ENCODE results near the gene KCNJ10. TPM values are rescaled to one million over a fixed set of nuclear protein-coding genes. Genes with fewer than 3 reads are reported as not detected.

KCNJ10 gene
- total RNA-seq, 1 experiment from 2014 or later: 0.08 TPM

DNA sequence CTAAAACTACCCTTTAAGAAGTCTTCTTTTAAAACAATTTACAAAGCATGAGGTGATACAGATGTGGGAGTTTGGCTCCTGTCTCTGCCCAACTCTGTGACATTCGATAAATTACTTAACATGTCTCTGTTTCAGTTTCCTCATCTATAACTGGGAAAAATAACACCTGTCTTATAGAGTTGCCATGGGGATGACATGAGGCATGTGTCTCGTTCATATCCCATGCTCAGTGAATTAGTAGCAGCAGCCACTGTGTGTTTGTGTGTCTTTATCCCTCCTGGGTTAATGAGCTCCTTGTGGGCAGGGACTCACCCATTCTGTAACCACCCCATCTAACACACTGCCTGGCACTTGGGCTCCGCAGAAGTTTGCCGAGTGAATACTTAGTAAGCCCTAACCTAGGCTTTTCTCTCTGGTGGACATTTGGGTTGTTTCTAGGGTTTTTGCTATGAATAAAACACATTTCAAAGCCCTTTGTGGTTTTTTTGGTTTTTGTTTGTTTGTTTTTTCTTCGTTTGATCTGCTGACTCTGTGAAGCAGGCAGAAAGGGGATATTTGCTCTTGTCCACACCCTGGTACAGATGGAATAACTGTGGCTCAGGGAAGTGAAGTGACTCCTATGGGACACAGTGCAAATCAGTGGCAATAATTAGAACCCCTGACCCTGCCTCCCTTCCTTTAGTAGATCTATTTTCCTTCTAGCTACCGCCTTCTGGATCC, 10.6 kb upstream of the KCNJ10 start:
- H3K4me1 ChIP-seq (ENCODE audit: control insufficient read depth, insufficient read depth, low read length): no peaks in the 10 kb centered on the region
- ChIA-PET CTCF (interaction anchor here (0.7 to 2.4 kb wide), 5 partner anchors 8 to 727 kb away, joined by 3 to 11 read pairs (median 4); no protein-coding TSS in a partner anchor), POLR2A (interaction anchor here (0.5 to 1.0 kb wide), 4 partner anchors 11 to 978 kb away, joined by 3 to 11 read pairs (median 7); partner anchors contain the start of gene KCNJ10)
- no peak for DNase-seq (ENCODE audit: low read depth, low spot score)
- H3K36me3 ChIP-seq (ENCODE audit: control insufficient read depth, insufficient read depth, low read length): no peaks in the 10 kb centered on the region
- H3K27me3 ChIP-seq (ENCODE audit: control insufficient read depth, insufficient read depth, low read length): peaks cover 33% of the 10 kb centered on the region
- H3K27ac ChIP-seq (ENCODE audit: low read length): no peak overlapping the region
- no peak overlapping the region for H3K4me3 ChIP-seq (ENCODE audit: low read depth in 2 of 2, low read length in 2 of 2)
- BruUV-seq (replicated peaks): no TSS peak
- no peak for ATAC-seq
- intact Hi-C loops (cut with micrococcal nuclease; ENCODE audit: unreplicated experiment): no loop called here
- in situ Hi-C loops (cut with HindIII; ENCODE audit: low pct_unique_long_range_greater_than_20kb, low sequenced_read_pairs): no loop called here
- TF ChIP-seq, protein P1, sequence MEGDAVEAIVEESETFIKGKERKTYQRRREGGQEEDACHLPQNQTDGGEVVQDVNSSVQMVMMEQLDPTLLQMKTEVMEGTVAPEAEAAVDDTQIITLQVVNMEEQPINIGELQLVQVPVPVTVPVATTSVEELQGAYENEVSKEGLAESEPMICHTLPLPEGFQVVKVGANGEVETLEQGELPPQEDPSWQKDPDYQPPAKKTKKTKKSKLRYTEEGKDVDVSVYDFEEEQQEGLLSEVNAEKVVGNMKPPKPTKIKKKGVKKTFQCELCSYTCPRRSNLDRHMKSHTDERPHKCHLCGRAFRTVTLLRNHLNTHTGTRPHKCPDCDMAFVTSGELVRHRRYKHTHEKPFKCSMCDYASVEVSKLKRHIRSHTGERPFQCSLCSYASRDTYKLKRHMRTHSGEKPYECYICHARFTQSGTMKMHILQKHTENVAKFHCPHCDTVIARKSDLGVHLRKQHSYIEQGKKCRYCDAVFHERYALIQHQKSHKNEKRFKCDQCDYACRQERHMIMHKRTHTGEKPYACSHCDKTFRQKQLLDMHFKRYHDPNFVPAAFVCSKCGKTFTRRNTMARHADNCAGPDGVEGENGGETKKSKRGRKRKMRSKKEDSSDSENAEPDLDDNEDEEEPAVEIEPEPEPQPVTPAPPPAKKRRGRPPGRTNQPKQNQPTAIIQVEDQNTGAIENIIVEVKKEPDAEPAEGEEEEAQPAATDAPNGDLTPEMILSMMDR (IDR thresholded peaks at IDR 0.05): no peak
- TF ChIP-seq TCF7L2 (IDR thresholded peaks at IDR 0.05; ENCODE audit: low read depth, low read length) (no peak), POLR2AphosphoS5 (IDR thresholded peaks at IDR 0.05; ENCODE audit: low read depth, low read length) (no peak), SIN3A (IDR thresholded peaks at IDR 0.05; ENCODE audit: borderline replicate concordance, insufficient read depth, low read depth, low read length) (no peak)
- TF ChIP-seq, protein P2, sequence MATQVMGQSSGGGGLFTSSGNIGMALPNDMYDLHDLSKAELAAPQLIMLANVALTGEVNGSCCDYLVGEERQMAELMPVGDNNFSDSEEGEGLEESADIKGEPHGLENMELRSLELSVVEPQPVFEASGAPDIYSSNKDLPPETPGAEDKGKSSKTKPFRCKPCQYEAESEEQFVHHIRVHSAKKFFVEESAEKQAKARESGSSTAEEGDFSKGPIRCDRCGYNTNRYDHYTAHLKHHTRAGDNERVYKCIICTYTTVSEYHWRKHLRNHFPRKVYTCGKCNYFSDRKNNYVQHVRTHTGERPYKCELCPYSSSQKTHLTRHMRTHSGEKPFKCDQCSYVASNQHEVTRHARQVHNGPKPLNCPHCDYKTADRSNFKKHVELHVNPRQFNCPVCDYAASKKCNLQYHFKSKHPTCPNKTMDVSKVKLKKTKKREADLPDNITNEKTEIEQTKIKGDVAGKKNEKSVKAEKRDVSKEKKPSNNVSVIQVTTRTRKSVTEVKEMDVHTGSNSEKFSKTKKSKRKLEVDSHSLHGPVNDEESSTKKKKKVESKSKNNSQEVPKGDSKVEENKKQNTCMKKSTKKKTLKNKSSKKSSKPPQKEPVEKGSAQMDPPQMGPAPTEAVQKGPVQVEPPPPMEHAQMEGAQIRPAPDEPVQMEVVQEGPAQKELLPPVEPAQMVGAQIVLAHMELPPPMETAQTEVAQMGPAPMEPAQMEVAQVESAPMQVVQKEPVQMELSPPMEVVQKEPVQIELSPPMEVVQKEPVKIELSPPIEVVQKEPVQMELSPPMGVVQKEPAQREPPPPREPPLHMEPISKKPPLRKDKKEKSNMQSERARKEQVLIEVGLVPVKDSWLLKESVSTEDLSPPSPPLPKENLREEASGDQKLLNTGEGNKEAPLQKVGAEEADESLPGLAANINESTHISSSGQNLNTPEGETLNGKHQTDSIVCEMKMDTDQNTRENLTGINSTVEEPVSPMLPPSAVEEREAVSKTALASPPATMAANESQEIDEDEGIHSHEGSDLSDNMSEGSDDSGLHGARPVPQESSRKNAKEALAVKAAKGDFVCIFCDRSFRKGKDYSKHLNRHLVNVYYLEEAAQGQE (IDR thresholded peaks at IDR 0.05; ENCODE audit: insufficient read depth in 1 of 2, low read depth in 2 of 2, low read length in 1 of 2): no peak
- H3K9me3 ChIP-seq (ENCODE audit: control insufficient read depth, insufficient read depth, low read depth, low read length): no peaks in the 10 kb centered on the region

DNA sequence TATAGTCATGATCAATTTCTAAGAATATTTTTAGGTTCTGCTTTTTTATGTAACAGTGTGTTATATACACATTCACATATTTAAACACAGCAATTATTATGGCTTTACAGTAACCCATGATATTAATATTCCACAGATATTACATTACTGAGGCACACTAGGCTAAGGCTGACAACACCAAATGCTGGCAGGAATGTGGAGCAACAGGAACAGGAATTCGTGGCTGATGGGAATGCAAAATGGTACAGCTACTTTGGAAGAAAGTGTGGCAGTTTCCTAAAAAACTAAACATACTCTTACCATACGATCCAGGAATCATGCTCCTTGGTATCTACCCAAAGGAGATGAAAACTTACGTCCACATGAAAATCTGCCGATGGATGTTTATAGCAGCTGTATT, 9.5 kb upstream of the KCNJ10 start:
- intact Hi-C loops (cut with micrococcal nuclease; ENCODE audit: unreplicated experiment) (no loop called here), in situ Hi-C loops (cut with HindIII; ENCODE audit: low pct_unique_long_range_greater_than_20kb, low sequenced_read_pairs) (no loop called here)
- Histone ChIP-seq H3K27me3 (ENCODE audit: control insufficient read depth, insufficient read depth, low read length) (peaks cover 28% of the 10 kb centered on the region), H3K9me3 (ENCODE audit: control insufficient read depth, insufficient read depth, low read depth, low read length) (no peaks in the 10 kb centered on the region), H3K27ac (ENCODE audit: low read length) (no peak overlapping the region), H3K4me1 (ENCODE audit: control insufficient read depth, insufficient read depth, low read length) (no peaks in the 10 kb centered on the region), H3K4me3 (ENCODE audit: low read depth in 2 of 2, low read length in 2 of 2) (no peak overlapping the region), H3K36me3 (ENCODE audit: control insufficient read depth, insufficient read depth, low read length) (no peaks in the 10 kb centered on the region)
- CTCF ChIA-PET: interaction anchor here (0.6 to 2.4 kb wide), 3 partner anchors 21 to 73 kb away, joined by 8 to 11 read pairs (median 11); no protein-coding TSS in a partner anchor
- no TSS peak for BruUV-seq (replicated peaks)
- DNase-seq (ENCODE audit: low read depth, low spot score) (no peak), ATAC-seq (no peak)
- POLR2A ChIA-PET: no interaction called here
- TF ChIP-seq, protein P2 (IDR thresholded peaks at IDR 0.05; ENCODE audit: insufficient read depth in 1 of 2, low read depth in 2 of 2, low read length in 1 of 2): no peak
- no peak for TF ChIP-seq SIN3A (IDR thresholded peaks at IDR 0.05; ENCODE audit: borderline replicate concordance, insufficient read depth, low read depth, low read length)
- TF ChIP-seq TCF7L2 (IDR thresholded peaks at IDR 0.05; ENCODE audit: low read depth, low read length): no peak
- TF ChIP-seq, protein P1 (IDR thresholded peaks at IDR 0.05): no peak
- no peak for TF ChIP-seq POLR2AphosphoS5 (IDR thresholded peaks at IDR 0.05; ENCODE audit: low read depth, low read length)
